Measurements from ENCODE around the gene ITGA8.

Gene ITGA8

GRCh38 chr10:15469111-15469510, 250.6 kb downstream of the ITGA8 start:
- Histone ChIP-seq H3K4me3 (ENCODE audit: low read depth in 1 of 2, low read length in 2 of 2) (no peak overlapping the region), H3K9ac (ENCODE audit: low read depth in 1 of 2, low read length in 2 of 2) (no peak overlapping the region), H3K27me3 (ENCODE audit: control insufficient read depth in 1 of 2, insufficient read depth in 2 of 2, low read length in 2 of 2) (no peaks in the 10 kb centered on the region), H3K27ac (ENCODE audit: low read depth, low read length) (no peak overlapping the region), H3K9me3 (ENCODE audit: control insufficient read depth in 1 of 2, low read length in 2 of 2) (no peaks in the 10 kb centered on the region), H3K4me1 (ENCODE audit: control insufficient read depth in 1 of 2, insufficient read depth in 2 of 2, low read length in 2 of 2) (no peaks in the 10 kb centered on the region), H3K36me3 (ENCODE audit: control insufficient read depth in 1 of 2, insufficient read depth in 2 of 2, low read length in 2 of 2) (no peaks in the 10 kb centered on the region)

GRCh38 chr10:15464381-15464780, 255.3 kb downstream of the ITGA8 start:
- peaks cover 0 to 3% of the 10 kb centered on the region in 2 donors for H3K4me1 ChIP-seq (ENCODE audit: control insufficient read depth in 1 of 2, insufficient read depth in 2 of 2, low read length in 2 of 2)
- H3K9ac ChIP-seq (ENCODE audit: low read depth in 1 of 2, low read length in 2 of 2) = no peak overlapping the region
- H3K27me3 ChIP-seq (ENCODE audit: control insufficient read depth in 1 of 2, insufficient read depth in 2 of 2, low read length in 2 of 2) = peaks cover 0 to 3% of the 10 kb centered on the region in 2 donors

More at GRCh38 chr10:15464381-15464780, 255.3 kb downstream of the ITGA8 start:
- Histone ChIP-seq H3K27ac (ENCODE audit: low read depth, low read length) (no peak overlapping the region), H3K9me3 (ENCODE audit: control insufficient read depth in 1 of 2, low read length in 2 of 2) (no peaks in the 10 kb centered on the region), H3K36me3 (ENCODE audit: control insufficient read depth in 1 of 2, insufficient read depth in 2 of 2, low read length in 2 of 2) (no peaks in the 10 kb centered on the region), H3K4me3 (ENCODE audit: low read depth in 1 of 2, low read length in 2 of 2) (no peak overlapping the region)

All from duodenal mucosa (tissue), 2 donors.